ENCODE data around the gene VPS54. TPM values are rescaled to one million over a fixed set of nuclear protein-coding genes. Genes with fewer than 3 reads are reported as not detected.

VPS54 gene
- total RNA-seq, 1 experiment from 2014 or later = 48.4 TPM

DNA sequence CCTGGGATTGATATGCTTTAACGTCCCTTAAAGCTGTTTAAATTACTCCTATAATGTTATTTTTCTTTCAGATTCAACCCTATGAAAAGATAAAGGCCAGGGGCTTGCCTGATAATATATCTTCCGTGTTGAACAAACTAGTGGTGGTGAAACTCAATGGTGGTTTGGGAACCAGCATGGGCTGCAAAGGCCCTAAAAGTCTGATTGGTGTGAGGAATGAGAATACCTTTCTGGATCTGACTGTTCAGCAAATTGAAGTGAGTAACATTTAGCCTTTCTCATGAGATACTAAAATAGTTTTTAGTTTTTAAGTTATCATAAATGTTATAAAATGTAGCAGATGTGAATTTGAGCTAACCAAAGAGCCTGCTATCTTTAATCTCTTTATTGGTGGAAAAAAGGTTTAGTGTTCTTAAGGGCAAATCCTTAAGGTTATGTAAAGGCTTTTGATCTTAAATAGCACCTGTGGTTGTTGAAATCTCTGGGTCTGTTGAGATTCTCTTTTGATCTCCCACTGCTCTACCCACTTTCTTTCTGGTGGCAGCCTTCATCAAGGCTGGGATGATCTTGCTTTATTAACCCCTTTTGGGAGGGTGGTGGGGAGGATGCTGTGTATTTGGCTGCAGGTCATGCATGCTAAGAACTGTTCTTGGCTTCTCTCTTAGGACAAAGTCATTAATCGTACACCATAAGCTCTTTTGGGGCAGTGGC lies 136.7 kb downstream of the VPS54 start:
- H3K27ac ChIP-seq = no peak overlapping the region
- peaks cover 70% of the 10 kb centered on the region for H3K36me3 ChIP-seq
- no peaks in the 10 kb centered on the region for H3K9me3 ChIP-seq (replicated peaks)
- no peak for DNase-seq
- H3K4me1 ChIP-seq = no peaks in the 10 kb centered on the region
- no peak overlapping the region for H3K4me3 ChIP-seq
- H3K27me3 ChIP-seq = no peaks in the 10 kb centered on the region

- Histone ChIP-seq H3K9me3 (replicated peaks) (no peaks in the 10 kb centered on the region), H3K27me3 (no peaks in the 10 kb centered on the region), H3K4me1 (no peaks in the 10 kb centered on the region), H3K36me3 (peaks cover 68% of the 10 kb centered on the region), H3K27ac (no peak overlapping the region), H3K4me3 (no peak overlapping the region)
- no peak for DNase-seq
Observed at GRCh38 chr2:63881205-63881604, 138.0 kb downstream of the VPS54 start.

- Histone ChIP-seq H3K4me1 (no peaks in the 10 kb centered on the region), H3K4me3 (no peak overlapping the region), H3K27ac (no peak overlapping the region), H3K27me3 (no peaks in the 10 kb centered on the region), H3K36me3 (peaks cover 68% of the 10 kb centered on the region), H3K9me3 (replicated peaks) (no peaks in the 10 kb centered on the region)
- no peak for DNase-seq
Observed at GRCh38 chr2:63880625-63881024, 138.6 kb downstream of the VPS54 start.

- H3K27ac ChIP-seq = no peak overlapping the region
- DNase-seq = no peak
- H3K4me1 ChIP-seq = no peaks in the 10 kb centered on the region
- H3K36me3 ChIP-seq = peaks cover 65% of the 10 kb centered on the region
- no peaks in the 10 kb centered on the region for H3K27me3 ChIP-seq
- no peaks in the 10 kb centered on the region for H3K9me3 ChIP-seq (replicated peaks)
- H3K4me3 ChIP-seq = no peak overlapping the region
Observed at GRCh38 chr2:63879876-63880433, 139.3 kb downstream of the VPS54 start.

DNA sequence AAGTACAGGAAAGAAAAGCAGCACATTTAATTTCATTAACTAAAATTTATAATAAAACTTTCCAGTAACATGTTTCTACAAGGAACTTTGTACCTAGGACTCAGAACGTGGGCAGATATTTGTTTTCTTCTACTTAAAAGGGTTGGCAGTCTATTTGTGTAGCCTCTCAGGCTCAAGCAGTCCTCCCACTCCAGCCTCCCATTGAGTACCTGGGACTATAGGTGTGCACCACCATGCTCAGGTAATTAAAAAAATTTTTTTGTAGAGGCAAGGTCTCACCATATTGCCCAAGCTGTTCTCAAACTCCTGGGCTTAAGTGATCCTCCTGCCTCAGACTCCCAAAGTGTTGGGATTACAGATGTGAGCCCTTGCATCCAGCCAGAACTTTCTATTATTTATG lies 140.7 kb downstream of the VPS54 start:
- Histone ChIP-seq H3K27ac (no peak overlapping the region), H3K9me3 (replicated peaks) (no peaks in the 10 kb centered on the region), H3K27me3 (no peaks in the 10 kb centered on the region), H3K4me3 (no peak overlapping the region), H3K4me1 (no peaks in the 10 kb centered on the region), H3K36me3 (peaks cover 65% of the 10 kb centered on the region)
- DNase-seq = no peak

- H3K4me3 ChIP-seq = no peak overlapping the region
- peaks cover 65% of the 10 kb centered on the region for H3K36me3 ChIP-seq
- H3K27me3 ChIP-seq = no peaks in the 10 kb centered on the region
- H3K27ac ChIP-seq = no peak overlapping the region
- H3K4me1 ChIP-seq = no peaks in the 10 kb centered on the region
- H3K9me3 ChIP-seq (replicated peaks) = no peaks in the 10 kb centered on the region; the same call in 1 of the 2 replicates
- no peak for DNase-seq
Observed at GRCh38 chr2:63876311-63876710, 142.9 kb downstream of the VPS54 start.

- no peak overlapping the region for H3K27ac ChIP-seq
Observed at GRCh38 chr2:63875559-63876245, 143.5 kb downstream of the VPS54 start.

DNA sequence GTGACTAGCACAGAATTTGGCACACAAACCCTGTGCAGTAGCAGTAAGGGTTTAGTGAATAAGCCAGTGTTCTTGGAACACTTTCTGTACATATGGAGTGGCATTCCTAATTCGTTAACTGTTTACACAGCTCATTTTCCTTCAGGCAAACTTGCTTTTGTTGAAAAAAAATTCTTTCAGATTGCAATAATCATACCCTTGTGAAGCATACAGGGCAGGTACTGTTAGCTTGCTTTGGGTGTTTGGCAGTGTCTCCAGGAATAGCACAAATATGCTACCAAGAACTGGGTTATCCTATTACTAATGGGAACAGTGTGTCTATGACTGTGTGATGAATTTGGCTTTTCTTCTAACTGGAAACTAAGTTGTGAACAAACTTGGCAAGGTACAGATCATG lies 144.1 kb downstream of the VPS54 start:
- DNase-seq = no peak
- Histone ChIP-seq H3K4me3 (no peak overlapping the region), H3K9me3 (replicated peaks) (no peaks in the 10 kb centered on the region; the same call in 1 of the 2 replicates), H3K4me1 (no peaks in the 10 kb centered on the region), H3K36me3 (peaks cover 71% of the 10 kb centered on the region), H3K27ac (no peak overlapping the region), H3K27me3 (no peaks in the 10 kb centered on the region)

More at GRCh38 chr2:63875559-63876245, 143.5 kb downstream of the VPS54 start:
- no peaks in the 10 kb centered on the region for H3K4me1 ChIP-seq
- H3K27me3 ChIP-seq = no peaks in the 10 kb centered on the region
- no peak for DNase-seq
- no peak overlapping the region for H3K4me3 ChIP-seq
- no peaks in the 10 kb centered on the region; the same call in 1 of the 2 replicates for H3K9me3 ChIP-seq (replicated peaks)
- H3K36me3 ChIP-seq = peaks cover 66% of the 10 kb centered on the region

DNA sequence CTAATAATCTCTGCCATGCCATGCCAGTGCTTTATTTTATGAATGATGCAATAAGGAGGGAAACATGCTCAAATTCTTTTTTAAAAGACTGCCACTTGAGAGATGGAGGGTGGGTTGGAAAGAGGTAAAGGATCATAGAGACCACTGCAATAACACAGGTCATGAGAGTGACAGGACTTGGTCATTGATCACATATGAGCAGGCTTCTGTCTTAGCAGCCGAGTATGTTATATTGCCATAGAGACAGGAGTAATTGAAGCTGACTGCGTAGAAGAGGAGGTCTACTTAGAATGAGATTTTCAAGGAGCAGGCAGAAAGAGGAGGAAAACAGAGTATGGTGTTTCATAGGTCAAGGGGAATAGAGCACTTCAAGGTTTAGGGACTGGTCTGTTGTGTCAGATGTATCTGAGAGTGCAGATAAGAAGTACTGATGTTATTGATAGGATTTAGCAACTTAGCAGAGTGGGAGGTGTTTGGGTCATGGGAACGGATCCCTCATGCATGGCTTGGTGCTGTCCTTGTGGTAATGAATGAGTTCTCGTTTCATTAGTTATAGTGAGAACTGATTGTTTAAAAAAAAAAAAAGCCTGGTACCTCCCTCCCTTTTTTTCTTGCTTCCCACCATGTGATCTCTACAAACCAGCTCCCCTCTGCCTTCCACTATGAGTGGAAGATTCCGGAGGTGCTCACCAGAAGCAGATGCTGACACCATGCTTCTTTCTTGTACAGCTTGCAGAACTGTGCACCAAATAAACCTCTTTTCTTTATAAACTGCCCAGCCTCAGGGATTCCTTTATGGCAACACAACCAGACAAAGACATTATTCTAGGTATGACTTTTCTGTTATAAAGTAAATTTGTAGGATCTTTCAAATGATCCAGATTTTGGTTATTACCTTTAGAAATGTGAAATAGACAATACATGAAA lies 144.8 kb downstream of the VPS54 start:
- Histone ChIP-seq H3K4me3 (no peak overlapping the region), H3K27me3 (no peaks in the 10 kb centered on the region), H3K9me3 (replicated peaks) (no peaks in the 10 kb centered on the region; the same call in 1 of the 2 replicates), H3K4me1 (no peaks in the 10 kb centered on the region), H3K36me3 (peaks cover 69% of the 10 kb centered on the region), H3K27ac (no peak overlapping the region)
- DNase-seq = no peak

DNA sequence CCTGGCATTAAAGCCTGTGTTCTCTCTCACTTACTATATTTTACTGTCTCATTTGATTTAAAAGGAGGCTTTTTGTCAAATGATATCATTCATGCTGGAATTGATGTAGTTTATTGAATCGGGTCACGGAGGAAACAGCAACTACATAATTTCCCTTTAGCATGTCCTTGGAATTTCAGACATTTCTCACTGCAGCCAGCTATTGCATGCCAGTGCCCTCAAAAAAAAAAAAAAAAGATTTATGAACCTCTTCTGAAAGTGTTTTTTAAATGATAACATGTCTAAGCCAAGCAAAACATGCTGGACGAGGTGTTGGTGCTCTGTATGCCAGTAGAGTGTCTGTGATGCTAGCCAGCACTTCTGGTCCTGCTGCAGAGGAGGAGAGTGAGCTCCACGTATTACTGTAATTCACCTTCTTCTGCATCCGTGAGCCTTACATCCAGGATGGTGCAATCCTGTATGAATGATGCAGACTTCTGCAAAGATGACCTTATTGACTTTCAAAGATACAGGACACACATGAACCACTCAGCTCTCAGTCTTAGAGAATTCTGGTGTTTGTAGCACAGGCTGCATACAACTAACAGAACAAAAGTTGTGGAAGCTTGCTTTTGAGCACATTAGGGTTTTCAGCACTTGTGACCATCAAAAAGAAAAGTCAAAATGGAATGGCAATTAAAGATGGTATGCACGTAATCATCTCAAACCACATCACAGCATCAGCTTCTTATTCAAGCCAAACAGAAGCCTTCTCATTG lies 146.5 kb downstream of the VPS54 start:
- peaks cover 71% of the 10 kb centered on the region for H3K36me3 ChIP-seq
- H3K9me3 ChIP-seq (replicated peaks) = no peaks in the 10 kb centered on the region; the same call in 1 of the 2 replicates
- DNase-seq = no peak

DNA sequence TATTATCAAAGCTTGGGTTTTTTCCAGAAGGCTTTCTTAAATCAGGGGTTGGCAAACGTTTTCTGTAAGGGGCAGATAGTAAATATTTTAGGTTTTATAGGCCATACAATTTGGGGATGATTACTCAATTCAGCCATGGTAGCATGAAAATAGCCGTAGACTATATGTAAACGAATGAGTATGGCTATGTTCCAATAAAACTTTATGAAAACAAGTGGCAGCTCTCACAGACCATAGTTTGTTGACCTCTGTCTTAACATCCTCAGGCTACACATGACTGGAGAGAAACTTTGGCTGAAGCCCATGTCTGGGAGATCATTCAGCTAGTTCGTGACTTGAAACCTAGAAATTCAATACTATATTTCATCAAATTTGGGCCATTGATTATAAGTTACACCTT lies 147.4 kb downstream of the VPS54 start:
- Histone ChIP-seq H3K9me3 (replicated peaks) (no peaks in the 10 kb centered on the region; the same call in 1 of the 2 replicates), H3K4me3 (no peak overlapping the region), H3K36me3 (peaks cover 71% of the 10 kb centered on the region), H3K27me3 (no peaks in the 10 kb centered on the region), H3K27ac (no peak overlapping the region), H3K4me1 (no peaks in the 10 kb centered on the region)
- DNase-seq = no peak

More for the DNA sequence above, 146.5 kb downstream of the VPS54 start:
- Histone ChIP-seq H3K27me3 (no peaks in the 10 kb centered on the region), H3K27ac (no peak overlapping the region), H3K4me3 (no peak overlapping the region), H3K4me1 (no peaks in the 10 kb centered on the region)

GRCh38 chr2:63870679-63871078 lies 148.5 kb downstream of the VPS54 start:
- no peak overlapping the region for H3K4me3 ChIP-seq
- no peaks in the 10 kb centered on the region for H3K27me3 ChIP-seq
- no peak for DNase-seq
- peaks cover 71% of the 10 kb centered on the region for H3K36me3 ChIP-seq
- no peak overlapping the region for H3K27ac ChIP-seq
- H3K9me3 ChIP-seq (replicated peaks) = no peaks in the 10 kb centered on the region; the same call in 1 of the 2 replicates
- H3K4me1 ChIP-seq = no peaks in the 10 kb centered on the region

GRCh38 chr2:63866009-63866709 lies 153.1 kb downstream of the VPS54 start:
- Histone ChIP-seq H3K9me3 (replicated peaks) (no peaks in the 10 kb centered on the region), H3K27ac (no peak overlapping the region), H3K4me1 (no peaks in the 10 kb centered on the region), H3K27me3 (no peaks in the 10 kb centered on the region), H3K4me3 (no peak overlapping the region), H3K36me3 (peaks cover 71% of the 10 kb centered on the region)
- DNase-seq = no peak

All from SJCRH30 (cell line).